ENCODE results near the gene TRPM3.

Gene TRPM3

DNA sequence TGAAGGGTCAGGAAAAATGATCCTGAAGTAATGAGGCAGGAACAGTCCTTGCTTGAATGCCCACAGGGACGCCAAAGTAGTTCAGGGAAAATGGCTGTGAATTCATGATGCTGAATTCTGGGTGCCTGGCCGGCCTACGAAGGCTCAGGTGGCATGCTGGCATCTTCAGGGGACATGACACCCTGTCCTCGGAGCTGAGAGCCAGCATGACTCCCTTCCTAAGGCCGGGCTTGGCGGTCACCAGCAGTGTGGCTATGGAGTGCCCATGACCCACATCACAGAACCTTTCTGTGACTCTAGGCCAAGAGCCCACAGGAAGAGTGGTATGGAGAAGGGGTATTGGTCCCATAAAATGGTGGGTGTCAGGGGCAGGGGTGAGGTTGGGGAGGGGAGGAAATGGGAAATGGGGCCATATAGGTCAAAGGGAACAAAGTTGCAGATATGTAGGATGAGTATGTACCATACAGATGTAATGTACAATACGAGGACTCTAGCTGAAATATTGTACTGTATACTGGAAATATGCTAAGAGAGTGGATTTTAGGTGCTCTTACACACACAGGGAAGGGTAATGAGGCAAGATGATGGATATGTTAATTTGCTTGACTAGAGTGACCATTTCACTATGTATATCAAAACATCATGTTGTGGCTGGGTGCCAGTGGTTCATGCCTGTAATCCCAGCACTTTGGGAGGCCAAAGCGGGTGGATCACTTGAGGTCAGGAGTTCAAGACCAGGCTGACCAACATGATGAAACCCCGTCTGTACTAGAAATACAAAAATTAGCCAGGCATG, 504.2 kb downstream of the TRPM3 start:
- in situ Hi-C loops (cut with HindIII; ENCODE audit: low sequenced_read_pairs): no loop called here
- H3K4me3 ChIP-seq (ENCODE audit: low read depth, low read length): no peak overlapping the region
- TF ChIP-seq, protein P1, sequence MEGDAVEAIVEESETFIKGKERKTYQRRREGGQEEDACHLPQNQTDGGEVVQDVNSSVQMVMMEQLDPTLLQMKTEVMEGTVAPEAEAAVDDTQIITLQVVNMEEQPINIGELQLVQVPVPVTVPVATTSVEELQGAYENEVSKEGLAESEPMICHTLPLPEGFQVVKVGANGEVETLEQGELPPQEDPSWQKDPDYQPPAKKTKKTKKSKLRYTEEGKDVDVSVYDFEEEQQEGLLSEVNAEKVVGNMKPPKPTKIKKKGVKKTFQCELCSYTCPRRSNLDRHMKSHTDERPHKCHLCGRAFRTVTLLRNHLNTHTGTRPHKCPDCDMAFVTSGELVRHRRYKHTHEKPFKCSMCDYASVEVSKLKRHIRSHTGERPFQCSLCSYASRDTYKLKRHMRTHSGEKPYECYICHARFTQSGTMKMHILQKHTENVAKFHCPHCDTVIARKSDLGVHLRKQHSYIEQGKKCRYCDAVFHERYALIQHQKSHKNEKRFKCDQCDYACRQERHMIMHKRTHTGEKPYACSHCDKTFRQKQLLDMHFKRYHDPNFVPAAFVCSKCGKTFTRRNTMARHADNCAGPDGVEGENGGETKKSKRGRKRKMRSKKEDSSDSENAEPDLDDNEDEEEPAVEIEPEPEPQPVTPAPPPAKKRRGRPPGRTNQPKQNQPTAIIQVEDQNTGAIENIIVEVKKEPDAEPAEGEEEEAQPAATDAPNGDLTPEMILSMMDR (IDR thresholded peaks at IDR 0.05; ENCODE audit: low read depth, low read length, missing control alignments): no peak

DNA sequence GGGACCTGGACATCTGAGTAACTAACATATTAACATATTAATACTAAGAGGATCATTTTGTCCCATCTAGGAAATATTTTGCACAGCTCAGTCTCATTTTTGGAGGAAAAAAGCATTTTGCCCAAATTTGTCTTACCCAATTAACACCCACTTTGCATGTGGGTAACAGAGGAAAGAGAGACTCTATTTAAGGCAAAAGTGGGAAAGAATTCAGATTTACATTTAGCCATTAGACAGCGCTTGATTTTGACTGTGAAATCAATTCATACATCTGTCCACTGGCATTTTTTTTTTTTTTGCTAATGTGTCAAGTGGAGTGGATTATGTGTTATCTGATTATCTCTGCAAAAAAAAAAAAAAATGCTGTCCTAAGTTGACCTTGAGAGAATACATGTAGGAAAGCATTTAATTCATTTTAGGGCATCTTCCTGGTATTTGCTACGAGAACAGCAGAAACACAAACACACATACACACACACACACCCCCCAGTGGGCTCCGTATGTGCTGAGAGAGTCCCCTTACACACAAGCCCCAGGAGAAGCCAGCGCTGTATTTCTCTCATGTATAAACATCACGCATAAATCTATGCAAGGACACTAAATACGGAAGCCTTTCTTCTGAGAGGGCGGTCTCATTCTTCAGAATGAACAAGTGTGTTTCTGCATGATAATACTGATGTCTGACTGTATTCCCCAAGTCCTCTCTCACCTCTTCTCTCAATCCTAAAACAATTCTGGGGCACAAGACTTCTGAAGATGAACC, 505.0 kb downstream of the TRPM3 start:
- TF ChIP-seq, protein P1 (IDR thresholded peaks at IDR 0.05; ENCODE audit: low read depth, low read length, missing control alignments): no peak
- H3K4me3 ChIP-seq (ENCODE audit: low read depth, low read length): no peak overlapping the region
- DNase-seq (ENCODE audit: low read depth): no peak
- in situ Hi-C loops (cut with HindIII; ENCODE audit: low sequenced_read_pairs): no loop called here

More for the DNA sequence above, 504.2 kb downstream of the TRPM3 start:
- DNase-seq (ENCODE audit: low read depth): no peak

DNA sequence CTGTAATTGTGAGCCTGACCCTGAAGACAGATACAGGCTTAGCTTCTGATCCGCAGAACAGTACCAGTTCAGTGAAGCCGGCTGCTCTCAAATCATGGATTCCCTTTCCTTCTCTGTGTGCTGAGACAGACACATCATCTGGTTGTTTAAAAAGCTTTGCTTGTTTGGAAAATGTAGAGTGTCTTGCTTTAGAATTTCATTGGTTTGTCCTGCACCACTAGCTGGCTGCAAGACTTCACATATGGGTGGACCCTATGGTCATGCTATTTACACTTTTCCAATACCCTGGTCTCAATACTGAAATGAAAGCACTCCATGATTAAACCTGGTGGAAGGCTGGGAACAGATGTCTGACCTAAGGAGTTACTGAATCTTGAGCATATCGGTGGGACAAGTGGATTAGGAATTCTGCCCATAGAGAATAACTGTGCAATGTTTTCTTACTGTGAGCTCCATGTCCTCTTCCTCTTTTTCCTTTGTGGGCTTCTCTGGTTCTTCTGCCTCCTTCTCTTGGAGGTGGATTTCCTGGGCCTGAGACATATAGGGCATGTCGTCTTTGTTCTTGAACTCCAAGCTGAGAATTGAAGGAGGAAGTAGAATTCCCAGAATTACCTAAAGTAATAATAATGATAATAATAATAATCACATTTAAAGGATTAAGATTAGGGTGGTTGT, 505.8 kb downstream of the TRPM3 start:
- in situ Hi-C loops (cut with HindIII; ENCODE audit: low sequenced_read_pairs): no loop called here
- no peak overlapping the region for H3K4me3 ChIP-seq (ENCODE audit: low read depth, low read length)
- DNase-seq (ENCODE audit: low read depth): no peak
- TF ChIP-seq, protein P1 (IDR thresholded peaks at IDR 0.05; ENCODE audit: low read depth, low read length, missing control alignments): no peak

DNA sequence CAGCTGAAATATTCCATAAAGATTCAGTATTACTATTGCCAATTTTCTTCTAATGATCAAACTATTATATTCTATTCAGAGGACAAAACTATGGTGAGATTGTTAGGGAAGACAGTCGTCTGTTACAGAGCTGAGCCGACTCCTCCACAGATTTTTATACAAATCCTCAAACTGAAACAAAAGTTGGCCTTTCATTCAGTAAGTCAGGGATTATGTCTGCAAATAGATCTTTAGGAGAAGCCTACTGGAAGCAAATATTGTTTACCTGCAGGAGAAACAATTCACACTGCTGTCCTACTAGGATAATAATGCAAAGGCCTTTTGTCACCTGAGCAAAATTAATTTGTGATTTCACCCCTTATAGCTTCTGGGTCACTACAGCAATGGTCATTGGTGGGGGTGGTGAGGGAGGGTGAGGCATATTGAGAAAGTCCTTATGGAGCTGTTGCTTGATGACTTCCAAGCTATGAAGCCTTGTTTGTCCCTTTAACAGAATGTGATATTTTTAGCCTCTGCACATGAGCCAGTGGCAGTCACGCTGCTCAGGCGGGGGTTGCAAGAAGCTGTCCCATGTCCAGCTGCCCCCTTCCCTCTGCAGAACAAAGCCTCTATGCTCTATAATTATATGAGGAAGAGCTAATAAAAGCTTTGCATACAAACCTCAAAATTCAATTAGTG, 506.5 kb downstream of the TRPM3 start:
- TF ChIP-seq, protein P1 (IDR thresholded peaks at IDR 0.05; ENCODE audit: low read depth, low read length, missing control alignments): no peak
- in situ Hi-C loops (cut with HindIII; ENCODE audit: low sequenced_read_pairs): no loop called here
- H3K4me3 ChIP-seq (ENCODE audit: low read depth, low read length): no peak overlapping the region
- DNase-seq (ENCODE audit: low read depth): no peak

DNA sequence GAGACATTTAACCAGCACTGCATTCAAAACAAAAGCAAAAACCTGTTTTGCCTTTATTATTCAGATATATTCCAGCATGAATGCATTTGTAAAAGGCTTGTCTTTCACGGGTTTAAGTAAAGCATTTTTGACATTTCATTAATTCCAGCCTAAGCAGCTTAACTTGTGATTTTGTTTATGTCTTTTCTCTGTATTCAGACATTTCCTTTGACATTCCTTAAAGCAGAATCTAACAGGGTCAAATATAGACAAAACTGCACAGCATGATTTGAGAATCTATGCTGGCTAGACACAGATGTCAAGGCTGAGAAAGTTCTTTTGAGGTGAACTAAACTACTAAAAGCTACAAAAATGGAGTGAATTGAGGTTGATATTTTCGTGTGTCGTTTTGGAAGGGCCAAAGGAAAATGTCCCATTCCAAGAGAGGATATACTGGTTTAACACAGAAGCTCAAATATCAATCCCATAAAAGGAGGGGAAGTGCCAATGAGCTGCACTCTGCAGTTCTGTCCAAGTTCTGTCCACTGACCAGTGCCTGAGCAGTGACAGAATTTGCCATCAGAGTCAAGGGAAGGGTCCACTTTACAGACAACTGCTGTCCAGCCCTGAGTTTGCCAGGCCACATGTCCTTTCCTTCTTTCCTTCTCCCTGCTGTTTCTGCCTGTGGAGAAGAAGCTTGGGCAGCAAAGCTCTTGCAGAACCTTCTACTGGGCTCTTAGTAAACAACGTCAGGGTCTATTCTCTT, 508.2 kb downstream of the TRPM3 start:
- no peak for DNase-seq (ENCODE audit: low read depth)

More for the DNA sequence above, 508.2 kb downstream of the TRPM3 start:
- TF ChIP-seq, protein P1 (IDR thresholded peaks at IDR 0.05; ENCODE audit: low read depth, low read length, missing control alignments): no peak
- in situ Hi-C loops (cut with HindIII; ENCODE audit: low sequenced_read_pairs): no loop called here
- no peak overlapping the region for H3K4me3 ChIP-seq (ENCODE audit: low read depth, low read length)
